GM12865 (cell line): ENCODE results near the gene S100A7.

Experiments used
- DNase-seq: peaks from one replicate; pipeline ENCODE4 v3.0.0; 2010; ENCODE audit warnings: low read depth
- H3K4me3 ChIP-seq: 2 replicates; pipeline ENCODE4 v1.5.1; 2011; ENCODE audit warnings: mild to moderate bottlenecking, low read depth, low read length, control low read depth
- CTCF ChIP-seq: IDR thresholded peaks from 2 replicates; pipeline ENCODE4 v1.5.1; 2011; ENCODE audit warnings: low read length, control low read depth, low read depth, inconsistent platforms; ENCODE audit not compliant: insufficient read depth; ENCODE audit errors: missing control alignments

S100A7 gene

DNA sequence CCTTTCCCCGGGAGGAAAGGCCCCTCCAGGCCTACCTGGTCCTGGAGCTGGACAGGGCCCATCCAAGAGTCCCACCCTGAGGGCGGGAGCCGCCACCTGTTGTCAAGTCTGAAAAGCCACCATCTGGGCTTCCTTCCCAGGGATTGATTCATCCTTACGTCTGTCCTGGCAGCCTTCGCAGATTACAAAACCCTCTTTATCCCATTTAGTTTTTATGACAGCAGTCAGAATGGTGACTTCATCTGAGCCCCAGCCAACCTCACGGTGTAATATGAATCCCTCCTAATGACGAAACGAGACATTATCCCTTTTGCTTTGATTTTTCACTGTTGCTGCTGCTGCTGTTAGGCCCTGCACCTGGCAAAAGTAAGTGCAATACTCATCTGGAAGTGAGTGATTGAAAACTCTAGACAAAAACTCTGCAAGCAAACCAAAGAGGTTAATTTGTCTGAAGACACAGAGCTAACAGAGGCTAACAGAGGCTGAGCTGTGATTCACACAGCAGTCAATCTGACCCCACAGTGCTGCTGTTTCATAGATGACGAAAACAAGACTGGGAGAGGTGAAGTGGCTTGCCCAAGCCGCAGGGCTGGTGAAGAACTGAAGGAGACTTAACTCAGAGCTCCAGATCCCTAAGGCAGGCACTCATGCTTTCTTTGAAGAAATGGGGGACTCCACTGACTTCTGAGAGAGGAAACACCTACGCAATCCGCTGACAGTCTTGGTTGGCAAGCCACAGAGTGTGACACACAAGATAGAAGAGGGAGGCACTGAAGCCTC lies 30.0 kb upstream of the S100A7 start:
- DNase-seq: peak; percentile 51
- TF ChIP-seq CTCF: no peak
- H3K4me3 ChIP-seq: no peak overlapping the region

DNA sequence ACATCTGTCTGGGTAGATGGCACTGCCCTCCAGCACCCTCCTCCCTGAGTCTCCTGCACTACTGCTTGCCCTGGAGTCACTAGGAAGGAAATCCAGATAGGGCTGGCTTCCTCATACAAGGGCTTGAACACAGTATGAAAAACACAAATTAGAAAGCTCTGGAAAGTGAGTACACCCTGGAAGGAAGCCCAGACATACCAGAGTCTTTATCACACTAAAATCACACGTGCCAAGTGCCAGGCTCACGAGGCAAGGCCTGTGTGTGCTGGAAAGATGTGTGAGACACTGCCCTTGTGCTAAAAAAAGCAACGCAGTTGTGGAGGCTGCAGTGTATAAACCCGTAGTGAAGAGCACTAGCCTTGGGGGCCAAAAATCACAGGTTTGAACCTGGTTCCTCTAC lies 28.3 kb upstream of the S100A7 start:
- DNase-seq: no peak
- TF ChIP-seq CTCF: no peak
- H3K4me3 ChIP-seq: no peak overlapping the region

DNA sequence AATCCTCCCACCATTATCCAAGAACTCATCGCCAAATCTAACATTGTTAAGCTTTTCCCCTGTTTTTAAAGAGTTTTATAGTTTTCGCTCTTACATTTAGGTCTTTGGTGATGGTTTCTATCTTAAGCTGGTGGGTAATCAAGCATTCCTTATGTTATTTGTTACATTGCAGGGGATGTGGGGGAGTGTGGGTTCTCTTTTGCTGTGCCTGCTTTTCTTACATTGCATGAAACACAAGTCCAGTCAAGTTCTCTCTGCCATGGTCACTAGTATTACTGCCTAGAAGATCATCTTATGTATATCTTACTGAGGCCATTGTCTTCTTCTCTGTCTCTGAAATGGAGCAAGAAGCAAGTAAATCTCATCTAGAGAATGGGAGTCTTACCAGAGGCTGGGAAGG lies 27.3 kb upstream of the S100A7 start:
- TF ChIP-seq CTCF: no peak
- H3K4me3 ChIP-seq: no peak overlapping the region
- no peak for DNase-seq

DNA sequence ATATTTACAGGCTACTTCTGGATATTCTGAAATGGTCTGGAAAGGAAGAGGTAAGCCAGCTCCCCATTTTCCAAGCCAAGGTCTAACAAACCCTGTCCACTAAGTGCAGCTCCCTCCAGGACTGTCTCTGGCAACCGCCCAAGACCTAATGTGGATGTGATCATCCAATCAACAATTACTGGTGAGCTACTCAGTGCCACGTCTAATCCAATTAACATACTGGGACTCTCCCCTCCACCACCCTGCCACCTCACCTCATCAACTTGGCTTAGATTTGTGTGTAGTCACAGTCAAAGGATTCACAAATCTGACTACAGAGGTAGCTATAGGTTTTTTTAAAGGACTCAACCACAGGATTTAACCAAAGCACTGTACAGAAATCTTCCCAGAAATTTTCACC lies 25.4 kb upstream of the S100A7 start:
- no peak for DNase-seq
- TF ChIP-seq CTCF: no peak
- H3K4me3 ChIP-seq: no peak overlapping the region

GRCh38 chr1:153483776-153484175 lies 23.3 kb upstream of the S100A7 start:
- no peak overlapping the region for H3K4me3 ChIP-seq
- TF ChIP-seq CTCF: no peak
- no peak for DNase-seq

DNA sequence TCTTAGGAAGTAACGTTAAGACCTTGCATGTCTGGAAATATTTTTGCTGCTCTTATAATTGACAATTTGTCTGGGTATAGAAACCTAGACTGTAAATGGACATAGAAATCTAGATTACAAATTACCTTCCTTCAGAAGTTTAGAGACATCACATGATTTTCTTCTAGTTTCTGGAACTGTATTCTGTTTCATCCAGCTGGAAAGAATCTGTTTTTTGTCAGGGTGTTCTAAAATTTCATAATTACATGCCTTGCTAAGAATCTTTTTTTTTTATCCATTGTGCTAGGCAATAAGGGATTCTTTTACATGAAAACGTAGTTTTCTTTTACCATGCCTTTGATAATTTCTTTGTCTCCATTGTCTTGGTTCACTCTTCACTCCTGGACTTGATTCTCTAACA lies 20.7 kb upstream of the S100A7 start:
- no peak overlapping the region for H3K4me3 ChIP-seq
- TF ChIP-seq CTCF: no peak
- no peak for DNase-seq

GRCh38 chr1:153478692-153479618 lies 18.5 kb upstream of the S100A7 start:
- no peak overlapping the region for H3K4me3 ChIP-seq
- TF ChIP-seq CTCF: no peak
- DNase-seq: no peak
